ENCODE data around the gene FGD1. TPM values are rescaled to one million over a fixed set of nuclear protein-coding genes. Genes with fewer than 3 reads are reported as not detected.

Gene FGD1
- total and polyA plus RNA-seq, 2 of the 8 experiments (the other 6 are each of a cell fraction or from before 2014, with no cell fraction given): 6.8 to 34.9 TPM

DNA sequence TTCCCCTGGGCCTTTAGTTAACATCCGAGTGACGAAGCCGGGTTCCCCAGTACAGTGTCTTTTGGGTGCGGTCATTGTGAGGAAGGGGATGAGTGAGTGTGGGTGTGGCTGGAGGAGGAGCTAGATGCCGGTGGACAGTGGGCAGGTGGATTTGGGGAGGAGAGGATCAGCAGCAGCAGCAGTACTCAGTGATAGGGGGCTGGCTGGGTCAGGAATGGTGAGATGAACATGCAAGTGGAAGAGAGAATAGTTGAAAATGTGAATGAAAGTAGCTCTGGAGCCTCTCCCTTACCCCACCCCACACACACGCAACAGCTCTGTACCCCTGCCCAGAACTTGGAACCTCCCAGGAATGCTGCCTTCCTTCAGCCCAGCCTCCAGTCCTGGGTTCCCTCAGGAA lies 51.3 kb downstream of the FGD1 start:
- no peak overlapping the region for H2AK5ac ChIP-seq (ENCODE audit: low read depth, low read length)
- H4K5ac ChIP-seq (ENCODE audit: insufficient read length, low read depth, low read length): no peak overlapping the region
- H3K36me3 ChIP-seq (ENCODE audit: control insufficient read depth in 2 of 4, insufficient read depth in 4 of 4, low read length in 3 of 4): peaks cover 2 to 31% (median 11%) of the 10 kb centered on the region in 4 experiments; a peak in 5 of 8 replicates
- ChIA-PET POLR2A (ENCODE audit: partially characterized antibody) (interaction anchor here (0.6 to 1.5 kb wide), 3 partner anchors 11 to 216 kb away, joined by 3 to 4 read pairs (median 3); no protein-coding TSS in a partner anchor), CTCF (ENCODE audit: partially characterized antibody) (interaction anchor here (0.8 to 1.4 kb wide), 3 partner anchors 8 to 32 kb away, joined by 3 to 4 read pairs (median 3); no protein-coding TSS in a partner anchor)
- H4K8ac ChIP-seq (ENCODE audit: extremely low read depth, insufficient read depth, low read length): no peak overlapping the region
- H3K23ac ChIP-seq (ENCODE audit: insufficient read length): no peak overlapping the region
- 80% methylated on average over 2 of the region's 6 CpGs; no CpG with 5 or more reads in 1 of the 2 experiments for WGBS, 2 experiments (ENCODE audit: extremely low coverage in 1 of 2, insufficient coverage in 1 of 2, insufficient read length in 1 of 2, insufficient replicate concordance in 2 of 2, low coverage in 1 of 2, low lambda C conversion rate in 2 of 2, missing lambda C conversion rate in 1 of 2)
- no peak overlapping the region for H2BK120ac ChIP-seq (replicated peaks; ENCODE audit: low read depth, low read length)
- no peak overlapping the region for H2BK5ac ChIP-seq (ENCODE audit: low read depth, low read length)
- H3K4ac ChIP-seq (replicated peaks; ENCODE audit: insufficient read length, low read depth, low read length): no peak overlapping the region
- no peak overlapping the region for H2BK12ac ChIP-seq (ENCODE audit: low read depth, low read length)
- H3K79me2 ChIP-seq (ENCODE audit: control insufficient read depth in 1 of 2, insufficient read depth in 2 of 2, low read length in 2 of 2): peaks cover 10 to 27% of the 10 kb centered on the region in 2 experiments
- FAIRE-seq (no peak), DNase-seq (ENCODE audit: low read depth in 1 of 2, low spot score in 2 of 2) (no peak)
- H3K27ac ChIP-seq (ENCODE audit: low read depth, low read length): no peak overlapping the region
- H3K9ac ChIP-seq (replicated peaks in 1 of 4; ENCODE audit: extremely low read depth in 1 of 4, low read depth in 3 of 4, low read length in 3 of 4): no peak overlapping the region
- H3K56ac ChIP-seq (replicated peaks; ENCODE audit: insufficient read length, low read depth, low read length): no peak overlapping the region
- H4K20me1 ChIP-seq (replicated peaks in 1 of 2; ENCODE audit: control insufficient read depth in 1 of 2, insufficient read depth in 2 of 2, low read length in 2 of 2): peaks cover 0 to 2% of the 10 kb centered on the region in 2 experiments
- TF ChIP-seq POLR2AphosphoS5 (IDR thresholded peaks at IDR 0.05; ENCODE audit: low read depth, low read length) (peak; percentile 41; the same call in 1 of the 2 replicates), BCL11A (IDR thresholded peaks at IDR 0.05; ENCODE audit: low read depth in 2 of 2, low read length in 2 of 2) (no peak), POLR2A (IDR thresholded peaks at IDR 0.05; ENCODE audit: control extremely low read depth in 1 of 2, low read depth in 2 of 2, low read length in 2 of 2) (peak in 1 of 2 experiments; percentile 57; a peak in 2 of 3 replicates)
- no peaks in the 10 kb centered on the region for H3K79me1 ChIP-seq (ENCODE audit: low read depth, low read length)
- no peaks in the 10 kb centered on the region for H3K9me3 ChIP-seq (ENCODE audit: insufficient read depth in 2 of 2, low read depth in 1 of 2, low read length in 1 of 2)
- H3K27me3 ChIP-seq (replicated peaks in 1 of 4; ENCODE audit: control insufficient read depth in 3 of 4, extremely low read depth in 1 of 4, insufficient read depth in 3 of 4, low read length in 3 of 4): no peaks in the 10 kb centered on the region
- H2BK20ac ChIP-seq (ENCODE audit: low read length): no peak overlapping the region
- H3K23me2 ChIP-seq (ENCODE audit: low read depth, low read length): no peaks in the 10 kb centered on the region; the same call in 1 of the 2 replicates
- H3K4me3 ChIP-seq (ENCODE audit: extremely low read depth in 1 of 4, insufficient read depth in 2 of 4, low read depth in 3 of 4, low read length in 4 of 4): no peak overlapping the region
- no peak overlapping the region for H4K91ac ChIP-seq (replicated peaks; ENCODE audit: insufficient read length, low read length)
- H2AFZ ChIP-seq (ENCODE audit: low read length): no peak overlapping the region
- peaks cover 0 to 3% (median 2%) of the 10 kb centered on the region in 4 experiments; a peak in 5 of 7 replicates for H3K4me1 ChIP-seq (replicated peaks in 1 of 4; ENCODE audit: control insufficient read depth in 3 of 4, insufficient read depth in 4 of 4, low read length in 3 of 4)
- H3K14ac ChIP-seq (ENCODE audit: insufficient read length): no peak overlapping the region
- no peak overlapping the region for H2BK15ac ChIP-seq (ENCODE audit: low read length)
- no peak overlapping the region for H3K4me2 ChIP-seq (ENCODE audit: insufficient read depth in 1 of 2, low read depth in 2 of 2, low read length in 2 of 2)
- H3K18ac ChIP-seq (ENCODE audit: extremely low read depth, low read length): no peak overlapping the region
